A549 (cell line): ENCODE measurements around the gene OR1Q1.

Experiments used
- CHD2 ChIP-seq: fragments of 150-350 bp; IDR thresholded peaks from 2 replicates; pipeline ENCODE4 v1.6.1; 2014; ENCODE audit warnings: low read length; ENCODE audit not compliant: partially characterized antibody
- JUNB ChIP-seq: fragments of >200 bp; sonication (Bioruptor Twin); formaldehyde crosslinking; IDR thresholded peaks from 2 replicates; pipeline ENCODE4 v1.6.1; 2016
- MAX ChIP-seq: IDR thresholded peaks from 2 replicates; pipeline ENCODE4 v1.6.1; 2012
- POLR2A ChIP-seq: IDR thresholded peaks from 2 replicates; pipeline ENCODE4 v1.6.1; 2012; ENCODE audit warnings: mild to moderate bottlenecking, low read length
- REST ChIP-seq: fragments of 200-600 bp; sonication (generic); IDR thresholded peaks from 2 replicates; pipeline ENCODE4 v1.6.1; 2016; ENCODE audit warnings: antibody characterized with exemption, mild to moderate bottlenecking, moderate library complexity
- TF ChIP-seq, protein P1 (sequence below): fragments of >200 bp; sonication (Bioruptor Twin); formaldehyde crosslinking; IDR thresholded peaks from 3 replicates; pipeline ENCODE4 v1.5.1; 2016
- TF ChIP-seq, protein P2 (sequence below): IDR thresholded peaks from 2 replicates; pipeline ENCODE4 v1.6.1; 2012

DNA sequence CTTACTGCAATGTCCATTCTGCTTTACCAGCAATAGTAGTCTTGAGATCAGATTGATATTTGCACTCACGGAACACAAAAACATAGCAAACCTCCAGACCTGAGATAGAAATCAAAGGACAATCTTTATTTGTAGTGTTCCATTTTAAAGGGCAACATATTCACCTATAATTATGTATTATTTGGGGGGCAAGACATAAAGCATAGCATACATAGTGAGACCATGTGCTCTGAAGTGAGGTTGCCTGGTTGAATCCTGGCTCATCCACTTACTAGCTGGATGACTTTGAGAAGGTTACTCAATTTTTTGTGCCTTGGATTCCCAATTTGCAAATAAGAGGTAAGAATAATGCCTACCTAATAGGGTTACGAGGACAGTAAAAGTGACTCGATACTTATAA is 43.0 kb downstream of the OR1Q1 start, which contains the start of gene OR1B1:
- no peak for TF ChIP-seq JUNB
- TF ChIP-seq, protein P1, sequence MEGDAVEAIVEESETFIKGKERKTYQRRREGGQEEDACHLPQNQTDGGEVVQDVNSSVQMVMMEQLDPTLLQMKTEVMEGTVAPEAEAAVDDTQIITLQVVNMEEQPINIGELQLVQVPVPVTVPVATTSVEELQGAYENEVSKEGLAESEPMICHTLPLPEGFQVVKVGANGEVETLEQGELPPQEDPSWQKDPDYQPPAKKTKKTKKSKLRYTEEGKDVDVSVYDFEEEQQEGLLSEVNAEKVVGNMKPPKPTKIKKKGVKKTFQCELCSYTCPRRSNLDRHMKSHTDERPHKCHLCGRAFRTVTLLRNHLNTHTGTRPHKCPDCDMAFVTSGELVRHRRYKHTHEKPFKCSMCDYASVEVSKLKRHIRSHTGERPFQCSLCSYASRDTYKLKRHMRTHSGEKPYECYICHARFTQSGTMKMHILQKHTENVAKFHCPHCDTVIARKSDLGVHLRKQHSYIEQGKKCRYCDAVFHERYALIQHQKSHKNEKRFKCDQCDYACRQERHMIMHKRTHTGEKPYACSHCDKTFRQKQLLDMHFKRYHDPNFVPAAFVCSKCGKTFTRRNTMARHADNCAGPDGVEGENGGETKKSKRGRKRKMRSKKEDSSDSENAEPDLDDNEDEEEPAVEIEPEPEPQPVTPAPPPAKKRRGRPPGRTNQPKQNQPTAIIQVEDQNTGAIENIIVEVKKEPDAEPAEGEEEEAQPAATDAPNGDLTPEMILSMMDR: no peak
- TF ChIP-seq CHD2: no peak
- TF ChIP-seq REST: no peak
- TF ChIP-seq POLR2A: no peak
- no peak for TF ChIP-seq MAX
- TF ChIP-seq, protein P2, sequence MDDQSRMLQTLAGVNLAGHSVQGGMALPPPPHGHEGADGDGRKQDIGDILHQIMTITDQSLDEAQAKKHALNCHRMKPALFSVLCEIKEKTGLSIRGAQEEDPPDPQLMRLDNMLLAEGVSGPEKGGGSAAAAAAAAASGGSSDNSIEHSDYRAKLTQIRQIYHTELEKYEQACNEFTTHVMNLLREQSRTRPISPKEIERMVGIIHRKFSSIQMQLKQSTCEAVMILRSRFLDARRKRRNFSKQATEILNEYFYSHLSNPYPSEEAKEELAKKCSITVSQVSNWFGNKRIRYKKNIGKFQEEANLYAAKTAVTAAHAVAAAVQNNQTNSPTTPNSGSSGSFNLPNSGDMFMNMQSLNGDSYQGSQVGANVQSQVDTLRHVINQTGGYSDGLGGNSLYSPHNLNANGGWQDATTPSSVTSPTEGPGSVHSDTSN: no peak
